Measurements from ENCODE around the gene SFRP2. TPM values are rescaled to one million over a fixed set of nuclear protein-coding genes. Genes with fewer than 3 reads are reported as not detected.

SFRP2 gene
- total and polyA plus RNA-seq, 4 donors: 0.08 to 0.09 TPM; not detected in 2

DNA sequence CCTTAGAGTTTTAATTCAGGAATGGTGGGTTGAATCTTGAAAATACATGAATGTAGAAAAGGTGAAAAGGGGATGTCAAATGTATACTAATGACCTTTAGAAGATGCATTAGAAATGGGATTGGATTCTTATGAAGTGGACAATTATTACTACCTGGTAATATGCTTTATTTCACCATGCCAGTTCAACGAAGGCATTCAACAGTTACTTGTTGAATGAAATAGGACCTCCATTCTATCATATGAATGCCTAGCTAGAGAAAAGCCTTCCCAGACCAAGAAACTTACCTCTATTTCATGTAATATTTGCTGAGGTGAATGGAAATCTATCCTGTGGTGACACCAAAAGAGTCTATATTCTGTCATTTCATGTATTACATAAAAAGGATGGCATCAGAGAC is 34.6 kb upstream of the SFRP2 start:
- TF ChIP-seq NR2F2 (IDR thresholded peaks at IDR 0.05): no peak
- no peak for TF ChIP-seq RXRA (IDR thresholded peaks at IDR 0.05)
- WGBS: 86% methylated on average over 1 of the region's 1 CpG

DNA sequence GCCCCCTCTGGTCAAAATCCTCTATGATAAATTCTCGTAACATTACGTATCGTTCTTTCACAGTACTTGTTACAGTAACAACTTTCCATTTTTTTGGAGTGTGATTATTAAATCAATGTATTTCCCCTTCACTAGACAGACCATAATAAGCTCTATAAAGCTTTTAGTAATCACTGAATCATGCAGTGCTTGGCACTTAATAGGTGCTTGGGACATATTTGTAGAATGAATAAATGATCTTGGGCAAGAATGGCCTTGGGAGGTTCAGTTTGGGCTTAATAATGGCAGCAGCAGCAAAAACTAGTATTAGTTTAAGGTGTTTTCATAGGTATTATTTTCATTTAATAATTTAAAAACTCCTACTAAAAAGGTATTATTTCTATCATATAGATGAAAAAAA is 33.4 kb upstream of the SFRP2 start:
- no peak overlapping the region for H3K4me3 ChIP-seq (ENCODE audit: low read depth in 1 of 3, low read length in 3 of 3)
- DNase-seq (ENCODE audit: low spot score): no peak
- TF ChIP-seq RAD21 (IDR thresholded peaks at IDR 0.05) (no peak), HNF4A (conservative IDR thresholded peaks at IDR 0.05) (no peak), JUND (IDR thresholded peaks at IDR 0.05) (no peak)
- H3K9me3 ChIP-seq (ENCODE audit: control insufficient read depth in 4 of 4, low read length in 3 of 4): no peaks in the 10 kb centered on the region
- H3K27me3 ChIP-seq (ENCODE audit: control insufficient read depth in 4 of 4, insufficient read depth in 4 of 4, low read length in 3 of 4): peaks cover 0 to 7% (median 0%) of the 10 kb centered on the region in 4 donors
- H3K9ac ChIP-seq (ENCODE audit: low read depth in 1 of 2, low read length in 2 of 2): no peak overlapping the region
- H3K36me3 ChIP-seq (ENCODE audit: control insufficient read depth in 4 of 4, insufficient read depth in 3 of 4, low read depth in 1 of 4, low read length in 3 of 4): no peaks in the 10 kb centered on the region
- 65% methylated on average over 3 of the region's 3 CpGs for WGBS
- no peaks in the 10 kb centered on the region for H3K4me1 ChIP-seq (ENCODE audit: control insufficient read depth in 4 of 4, insufficient read depth in 4 of 4, low read length in 3 of 4)
- H3K27ac ChIP-seq (ENCODE audit: low read depth in 1 of 2, low read length in 2 of 2): no peak overlapping the region

More for the DNA sequence above, 34.6 kb upstream of the SFRP2 start:
- Histone ChIP-seq H3K36me3 (ENCODE audit: control insufficient read depth in 4 of 4, insufficient read depth in 3 of 4, low read depth in 1 of 4, low read length in 3 of 4) (no peaks in the 10 kb centered on the region), H3K4me1 (ENCODE audit: control insufficient read depth in 4 of 4, insufficient read depth in 4 of 4, low read length in 3 of 4) (no peaks in the 10 kb centered on the region), H3K4me3 (ENCODE audit: low read depth in 1 of 3, low read length in 3 of 3) (no peak overlapping the region), H3K9ac (ENCODE audit: low read depth in 1 of 2, low read length in 2 of 2) (no peak overlapping the region), H3K27me3 (ENCODE audit: control insufficient read depth in 4 of 4, insufficient read depth in 4 of 4, low read length in 3 of 4) (no peaks in the 10 kb centered on the region), H3K27ac (ENCODE audit: low read depth in 1 of 2, low read length in 2 of 2) (no peak overlapping the region), H3K9me3 (ENCODE audit: control insufficient read depth in 4 of 4, low read length in 3 of 4) (no peaks in the 10 kb centered on the region)
- DNase-seq (ENCODE audit: low spot score): no peak

DNA sequence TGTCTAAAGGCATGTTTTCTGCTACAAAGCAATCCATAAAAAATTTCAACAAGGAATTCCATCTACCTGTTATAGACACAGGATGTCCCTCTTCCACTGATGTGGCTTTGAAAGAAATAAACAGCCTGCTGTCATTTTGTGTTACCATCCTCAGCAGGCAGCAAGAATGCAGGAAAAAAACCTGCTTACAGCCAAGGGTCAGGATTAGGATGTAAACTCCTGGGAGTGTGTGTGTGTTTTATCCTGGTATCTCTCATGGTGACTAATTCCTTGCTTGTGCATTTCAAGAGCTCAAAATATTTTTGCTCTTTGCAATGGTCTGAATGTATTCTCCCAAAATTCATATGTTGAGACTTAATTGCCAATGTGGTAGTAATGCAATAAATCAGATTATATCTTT is 28.6 kb upstream of the SFRP2 start:
- Histone ChIP-seq H3K9ac (ENCODE audit: low read depth in 1 of 2, low read length in 2 of 2) (no peak overlapping the region), H3K27me3 (ENCODE audit: control insufficient read depth in 4 of 4, insufficient read depth in 4 of 4, low read length in 3 of 4) (peaks cover 0 to 7% (median 0%) of the 10 kb centered on the region in 4 donors), H3K4me1 (ENCODE audit: control insufficient read depth in 4 of 4, insufficient read depth in 4 of 4, low read length in 3 of 4) (no peaks in the 10 kb centered on the region), H3K4me3 (ENCODE audit: low read depth in 1 of 3, low read length in 3 of 3) (no peak overlapping the region), H3K36me3 (ENCODE audit: control insufficient read depth in 4 of 4, insufficient read depth in 3 of 4, low read depth in 1 of 4, low read length in 3 of 4) (no peaks in the 10 kb centered on the region), H3K9me3 (ENCODE audit: control insufficient read depth in 4 of 4, low read length in 3 of 4) (no peaks in the 10 kb centered on the region), H3K27ac (ENCODE audit: low read depth in 1 of 2, low read length in 2 of 2) (no peak overlapping the region)
- TF ChIP-seq FOXA2 (IDR thresholded peaks at IDR 0.05) (no peak), HNF4G (IDR thresholded peaks at IDR 0.05) (no peak)
- no peak for DNase-seq (ENCODE audit: low spot score)

DNA sequence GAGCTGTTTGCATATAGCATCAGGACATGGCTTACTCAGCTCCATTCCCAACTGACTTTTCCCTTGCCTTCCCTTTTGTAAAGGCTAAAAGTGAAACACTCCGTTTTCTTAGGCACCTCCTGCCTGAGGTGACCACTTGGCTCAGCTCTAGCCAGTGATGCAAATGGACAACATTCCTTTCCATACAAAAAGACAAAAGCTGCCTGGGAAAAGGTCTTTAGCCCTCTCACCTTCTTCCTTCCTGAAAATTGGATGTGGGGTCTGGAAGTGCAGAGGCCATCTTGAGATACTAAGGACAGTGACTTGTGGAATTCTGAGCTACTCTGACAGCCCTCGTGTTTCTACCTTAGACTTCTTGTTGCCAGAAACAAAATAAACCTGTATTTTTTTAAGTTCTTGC is 27.7 kb upstream of the SFRP2 start:
- DNase-seq (ENCODE audit: low spot score): no peak
- 42% methylated on average over 2 of the region's 2 CpGs for WGBS
- no peaks in the 10 kb centered on the region for H3K4me1 ChIP-seq (ENCODE audit: control insufficient read depth in 4 of 4, insufficient read depth in 4 of 4, low read length in 3 of 4)
- H3K9me3 ChIP-seq (ENCODE audit: control insufficient read depth in 4 of 4, low read length in 3 of 4): no peaks in the 10 kb centered on the region
- no peak overlapping the region for H3K4me3 ChIP-seq (ENCODE audit: low read depth in 1 of 3, low read length in 3 of 3)
- H3K27me3 ChIP-seq (ENCODE audit: control insufficient read depth in 4 of 4, insufficient read depth in 4 of 4, low read length in 3 of 4): peaks cover 0 to 7% (median 0%) of the 10 kb centered on the region in 4 donors
- H3K27ac ChIP-seq (ENCODE audit: low read depth in 1 of 2, low read length in 2 of 2): no peak overlapping the region
- TF ChIP-seq HNF4A (conservative IDR thresholded peaks at IDR 0.05): no peak
- no peak for TF ChIP-seq NR2F2 (IDR thresholded peaks at IDR 0.05)
- TF ChIP-seq, protein P1, sequence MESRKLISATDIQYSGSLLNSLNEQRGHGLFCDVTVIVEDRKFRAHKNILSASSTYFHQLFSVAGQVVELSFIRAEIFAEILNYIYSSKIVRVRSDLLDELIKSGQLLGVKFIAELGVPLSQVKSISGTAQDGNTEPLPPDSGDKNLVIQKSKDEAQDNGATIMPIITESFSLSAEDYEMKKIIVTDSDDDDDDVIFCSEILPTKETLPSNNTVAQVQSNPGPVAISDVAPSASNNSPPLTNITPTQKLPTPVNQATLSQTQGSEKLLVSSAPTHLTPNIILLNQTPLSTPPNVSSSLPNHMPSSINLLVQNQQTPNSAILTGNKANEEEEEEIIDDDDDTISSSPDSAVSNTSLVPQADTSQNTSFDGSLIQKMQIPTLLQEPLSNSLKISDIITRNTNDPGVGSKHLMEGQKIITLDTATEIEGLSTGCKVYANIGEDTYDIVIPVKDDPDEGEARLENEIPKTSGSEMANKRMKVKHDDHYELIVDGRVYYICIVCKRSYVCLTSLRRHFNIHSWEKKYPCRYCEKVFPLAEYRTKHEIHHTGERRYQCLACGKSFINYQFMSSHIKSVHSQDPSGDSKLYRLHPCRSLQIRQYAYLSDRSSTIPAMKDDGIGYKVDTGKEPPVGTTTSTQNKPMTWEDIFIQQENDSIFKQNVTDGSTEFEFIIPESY (IDR thresholded peaks at IDR 0.05): no peak
- TF ChIP-seq RXRA (IDR thresholded peaks at IDR 0.05): no peak
- TF ChIP-seq, protein P2, sequence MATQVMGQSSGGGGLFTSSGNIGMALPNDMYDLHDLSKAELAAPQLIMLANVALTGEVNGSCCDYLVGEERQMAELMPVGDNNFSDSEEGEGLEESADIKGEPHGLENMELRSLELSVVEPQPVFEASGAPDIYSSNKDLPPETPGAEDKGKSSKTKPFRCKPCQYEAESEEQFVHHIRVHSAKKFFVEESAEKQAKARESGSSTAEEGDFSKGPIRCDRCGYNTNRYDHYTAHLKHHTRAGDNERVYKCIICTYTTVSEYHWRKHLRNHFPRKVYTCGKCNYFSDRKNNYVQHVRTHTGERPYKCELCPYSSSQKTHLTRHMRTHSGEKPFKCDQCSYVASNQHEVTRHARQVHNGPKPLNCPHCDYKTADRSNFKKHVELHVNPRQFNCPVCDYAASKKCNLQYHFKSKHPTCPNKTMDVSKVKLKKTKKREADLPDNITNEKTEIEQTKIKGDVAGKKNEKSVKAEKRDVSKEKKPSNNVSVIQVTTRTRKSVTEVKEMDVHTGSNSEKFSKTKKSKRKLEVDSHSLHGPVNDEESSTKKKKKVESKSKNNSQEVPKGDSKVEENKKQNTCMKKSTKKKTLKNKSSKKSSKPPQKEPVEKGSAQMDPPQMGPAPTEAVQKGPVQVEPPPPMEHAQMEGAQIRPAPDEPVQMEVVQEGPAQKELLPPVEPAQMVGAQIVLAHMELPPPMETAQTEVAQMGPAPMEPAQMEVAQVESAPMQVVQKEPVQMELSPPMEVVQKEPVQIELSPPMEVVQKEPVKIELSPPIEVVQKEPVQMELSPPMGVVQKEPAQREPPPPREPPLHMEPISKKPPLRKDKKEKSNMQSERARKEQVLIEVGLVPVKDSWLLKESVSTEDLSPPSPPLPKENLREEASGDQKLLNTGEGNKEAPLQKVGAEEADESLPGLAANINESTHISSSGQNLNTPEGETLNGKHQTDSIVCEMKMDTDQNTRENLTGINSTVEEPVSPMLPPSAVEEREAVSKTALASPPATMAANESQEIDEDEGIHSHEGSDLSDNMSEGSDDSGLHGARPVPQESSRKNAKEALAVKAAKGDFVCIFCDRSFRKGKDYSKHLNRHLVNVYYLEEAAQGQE (IDR thresholded peaks at IDR 0.05): no peak
- TF ChIP-seq, protein P3, sequence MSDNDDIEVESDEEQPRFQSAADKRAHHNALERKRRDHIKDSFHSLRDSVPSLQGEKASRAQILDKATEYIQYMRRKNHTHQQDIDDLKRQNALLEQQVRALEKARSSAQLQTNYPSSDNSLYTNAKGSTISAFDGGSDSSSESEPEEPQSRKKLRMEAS (IDR thresholded peaks at IDR 0.05): no peak
- TF ChIP-seq, protein P4, sequence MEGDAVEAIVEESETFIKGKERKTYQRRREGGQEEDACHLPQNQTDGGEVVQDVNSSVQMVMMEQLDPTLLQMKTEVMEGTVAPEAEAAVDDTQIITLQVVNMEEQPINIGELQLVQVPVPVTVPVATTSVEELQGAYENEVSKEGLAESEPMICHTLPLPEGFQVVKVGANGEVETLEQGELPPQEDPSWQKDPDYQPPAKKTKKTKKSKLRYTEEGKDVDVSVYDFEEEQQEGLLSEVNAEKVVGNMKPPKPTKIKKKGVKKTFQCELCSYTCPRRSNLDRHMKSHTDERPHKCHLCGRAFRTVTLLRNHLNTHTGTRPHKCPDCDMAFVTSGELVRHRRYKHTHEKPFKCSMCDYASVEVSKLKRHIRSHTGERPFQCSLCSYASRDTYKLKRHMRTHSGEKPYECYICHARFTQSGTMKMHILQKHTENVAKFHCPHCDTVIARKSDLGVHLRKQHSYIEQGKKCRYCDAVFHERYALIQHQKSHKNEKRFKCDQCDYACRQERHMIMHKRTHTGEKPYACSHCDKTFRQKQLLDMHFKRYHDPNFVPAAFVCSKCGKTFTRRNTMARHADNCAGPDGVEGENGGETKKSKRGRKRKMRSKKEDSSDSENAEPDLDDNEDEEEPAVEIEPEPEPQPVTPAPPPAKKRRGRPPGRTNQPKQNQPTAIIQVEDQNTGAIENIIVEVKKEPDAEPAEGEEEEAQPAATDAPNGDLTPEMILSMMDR (IDR thresholded peaks at IDR 0.05; ENCODE audit: low read depth, low read length, missing input control): no peak
- no peak for TF ChIP-seq FOXA2 (IDR thresholded peaks at IDR 0.05)
- no peak for TF ChIP-seq EGR1 (IDR thresholded peaks at IDR 0.05; ENCODE audit: low read depth in 2 of 2)
- no peak for TF ChIP-seq RAD21 (IDR thresholded peaks at IDR 0.05)
- TF ChIP-seq, protein P5, sequence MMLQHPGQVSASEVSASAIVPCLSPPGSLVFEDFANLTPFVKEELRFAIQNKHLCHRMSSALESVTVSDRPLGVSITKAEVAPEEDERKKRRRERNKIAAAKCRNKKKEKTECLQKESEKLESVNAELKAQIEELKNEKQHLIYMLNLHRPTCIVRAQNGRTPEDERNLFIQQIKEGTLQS (IDR thresholded peaks at IDR 0.05): no peak
- TF ChIP-seq JUND (IDR thresholded peaks at IDR 0.05): no peak
- TF ChIP-seq SP1 (IDR thresholded peaks at IDR 0.05): no peak
- no peak for TF ChIP-seq FOXA1 (IDR thresholded peaks at IDR 0.05)
- no peak for TF ChIP-seq GABPA (IDR thresholded peaks at IDR 0.05 in 1 of 2, conservative IDR thresholded peaks at IDR 0.05 in 1 of 2)
- H3K9ac ChIP-seq (ENCODE audit: low read depth in 1 of 2, low read length in 2 of 2): no peak overlapping the region
- no peaks in the 10 kb centered on the region for H3K36me3 ChIP-seq (ENCODE audit: control insufficient read depth in 4 of 4, insufficient read depth in 3 of 4, low read depth in 1 of 4, low read length in 3 of 4)
